ENCODE data around the gene ZNF524.

ZNF524 gene

GRCh38 chr19:55616395-55616875 is 16.3 kb downstream of the ZNF524 start:
- no peak for TF ChIP-seq CTCF (IDR thresholded peaks at IDR 0.05; ENCODE audit: borderline replicate concordance, insufficient read depth, low read depth, low read length)
- no peak overlapping the region for H3K4me3 ChIP-seq (ENCODE audit: low read depth, low read length)

- no peak for TF ChIP-seq CTCF (IDR thresholded peaks at IDR 0.05; ENCODE audit: borderline replicate concordance, insufficient read depth, low read depth, low read length)
- no peak overlapping the region for H3K4me3 ChIP-seq (ENCODE audit: low read depth, low read length)
Measured at GRCh38 chr19:55617426-55617825, 17.3 kb downstream of the ZNF524 start.

GRCh38 chr19:55618426-55618825 is 18.3 kb downstream of the ZNF524 start:
- TF ChIP-seq CTCF (IDR thresholded peaks at IDR 0.05; ENCODE audit: borderline replicate concordance, insufficient read depth, low read depth, low read length): no peak
- no peak overlapping the region for H3K4me3 ChIP-seq (ENCODE audit: low read depth, low read length)

- no peak overlapping the region for H3K4me3 ChIP-seq (ENCODE audit: low read depth, low read length)
- TF ChIP-seq CTCF (IDR thresholded peaks at IDR 0.05; ENCODE audit: borderline replicate concordance, insufficient read depth, low read depth, low read length): no peak
Measured at GRCh38 chr19:55619286-55619685, 19.2 kb downstream of the ZNF524 start.

- H3K4me3 ChIP-seq (ENCODE audit: low read depth, low read length): no peak overlapping the region
- TF ChIP-seq CTCF (IDR thresholded peaks at IDR 0.05; ENCODE audit: borderline replicate concordance, insufficient read depth, low read depth, low read length): no peak
Measured at GRCh38 chr19:55620410-55621204, 20.5 kb downstream of the ZNF524 start.

- no peak for TF ChIP-seq CTCF (IDR thresholded peaks at IDR 0.05; ENCODE audit: borderline replicate concordance, insufficient read depth, low read depth, low read length)
- H3K4me3 ChIP-seq (ENCODE audit: low read depth, low read length): no peak overlapping the region
Measured at GRCh38 chr19:55621205-55621672, 21.2 kb downstream of the ZNF524 start.

GRCh38 chr19:55621673-55622231 is 21.7 kb downstream of the ZNF524 start:
- TF ChIP-seq CTCF (IDR thresholded peaks at IDR 0.05; ENCODE audit: borderline replicate concordance, insufficient read depth, low read depth, low read length): no peak
- no peak overlapping the region for H3K4me3 ChIP-seq (ENCODE audit: low read depth, low read length)

Data from GM12875 (cell line).